Fibroblast of skin of scalp (primary cell): ENCODE results near the gene SMURF2.

Experiments used
- DNase-seq: peaks from one replicate; pipeline ENCODE4 v3.0.0-alpha.2; 2013

SMURF2 gene

GRCh38 chr17:64502021-64502420, 160.1 kb downstream of the SMURF2 start:
- DNase-seq, result no peak

- no peak for DNase-seq
These were observed 161.0 kb downstream of the SMURF2 start for GRCh38 chr17:64500862-64501765.

GRCh38 chr17:64500487-64500859, 161.6 kb downstream of the SMURF2 start:
- DNase-seq, result no peak

- peak; percentile 24 for DNase-seq
These were observed 162.2 kb downstream of the SMURF2 start for GRCh38 chr17:64499805-64500486.

- no peak for DNase-seq
These were observed 163.6 kb downstream of the SMURF2 start for GRCh38 chr17:64498308-64499203.

GRCh38 chr17:64497565-64498035, 164.5 kb downstream of the SMURF2 start:
- no peak for DNase-seq

GRCh38 chr17:64496786-64497564, 165.1 kb downstream of the SMURF2 start, which contains the start of gene POLG2:
Gene POLG2, minus strand, starts transcription at chr17:64497054. Its CDS starts 86 bp downstream, at chr17:64496968.
- DNase-seq, result peak; percentile 93

GRCh38 chr17:64496348-64496785, 165.7 kb downstream of the SMURF2 start:
- DNase-seq, result no peak
